ENCODE measurements around the gene MC3R. TPM values are rescaled to one million over a fixed set of nuclear protein-coding genes. Genes with fewer than 3 reads are reported as not detected.

The MC3R gene
- total RNA-seq, 2 donors from 2014 or later, result not detected

- DNase-seq (no peak), ATAC-seq (no peak)
- Histone ChIP-seq H3K9me3 (peaks cover 0 to 4% (median 0%) of the 10 kb centered on the region in 3 donors), H3K27me3 (no peaks in the 10 kb centered on the region), H3K27ac (no peak overlapping the region), H3K36me3 (replicated peaks in 1 of 2; ENCODE audit: insufficient read depth in 1 of 2, low read depth in 2 of 2) (no peaks in the 10 kb centered on the region), H3K4me1 (no peaks in the 10 kb centered on the region), H3K4me3 (no peak overlapping the region)
- no peak for TF ChIP-seq POLR2A (IDR thresholded peaks at IDR 0.05)
- TF ChIP-seq, protein P1, sequence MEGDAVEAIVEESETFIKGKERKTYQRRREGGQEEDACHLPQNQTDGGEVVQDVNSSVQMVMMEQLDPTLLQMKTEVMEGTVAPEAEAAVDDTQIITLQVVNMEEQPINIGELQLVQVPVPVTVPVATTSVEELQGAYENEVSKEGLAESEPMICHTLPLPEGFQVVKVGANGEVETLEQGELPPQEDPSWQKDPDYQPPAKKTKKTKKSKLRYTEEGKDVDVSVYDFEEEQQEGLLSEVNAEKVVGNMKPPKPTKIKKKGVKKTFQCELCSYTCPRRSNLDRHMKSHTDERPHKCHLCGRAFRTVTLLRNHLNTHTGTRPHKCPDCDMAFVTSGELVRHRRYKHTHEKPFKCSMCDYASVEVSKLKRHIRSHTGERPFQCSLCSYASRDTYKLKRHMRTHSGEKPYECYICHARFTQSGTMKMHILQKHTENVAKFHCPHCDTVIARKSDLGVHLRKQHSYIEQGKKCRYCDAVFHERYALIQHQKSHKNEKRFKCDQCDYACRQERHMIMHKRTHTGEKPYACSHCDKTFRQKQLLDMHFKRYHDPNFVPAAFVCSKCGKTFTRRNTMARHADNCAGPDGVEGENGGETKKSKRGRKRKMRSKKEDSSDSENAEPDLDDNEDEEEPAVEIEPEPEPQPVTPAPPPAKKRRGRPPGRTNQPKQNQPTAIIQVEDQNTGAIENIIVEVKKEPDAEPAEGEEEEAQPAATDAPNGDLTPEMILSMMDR (IDR thresholded peaks at IDR 0.05), result no peak
- WGBS, 2 donors, result 66 to 75% methylated on average over 3 of the region's 3 CpGs
- intact Hi-C loops (cut with DNase I), result no loop called here
Measured at GRCh38 chr20:56205346-56205745, 43.2 kb upstream of the MC3R start.

DNA sequence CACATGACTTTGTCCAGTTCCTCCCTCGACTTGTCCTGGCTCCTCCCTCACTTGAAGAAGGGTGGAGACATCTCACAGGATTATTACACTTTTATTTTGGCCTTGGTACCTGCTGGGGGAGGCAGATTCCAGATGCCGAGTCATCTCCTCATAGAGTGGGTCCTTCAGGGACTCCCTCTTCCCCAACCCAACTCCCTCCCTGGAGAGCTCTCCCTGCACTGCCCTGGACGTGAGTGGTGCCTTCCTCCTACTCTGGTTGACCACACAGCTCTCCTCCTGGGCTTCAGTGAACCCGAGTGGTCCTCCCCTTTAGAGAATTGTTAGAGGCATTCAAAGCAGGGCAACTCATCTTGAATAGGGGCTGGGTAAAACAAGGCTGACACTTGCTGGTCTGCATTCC lies 40.9 kb upstream of the MC3R start:
- 50 to 57% methylated on average over 4 of the region's 4 CpGs for WGBS, 2 donors
- TF ChIP-seq, protein P1 (IDR thresholded peaks at IDR 0.05), result no peak
- TF ChIP-seq POLR2A (IDR thresholded peaks at IDR 0.05), result no peak
- H3K27me3 ChIP-seq, result no peaks in the 10 kb centered on the region
- H3K4me3 ChIP-seq, result no peak overlapping the region
- intact Hi-C loops (cut with DNase I), result no loop called here
- DNase-seq (no peak), ATAC-seq (no peak)
- H3K9me3 ChIP-seq, result no peaks in the 10 kb centered on the region
- H3K4me1 ChIP-seq, result no peaks in the 10 kb centered on the region
- no peak overlapping the region for H3K27ac ChIP-seq
- no peaks in the 10 kb centered on the region for H3K36me3 ChIP-seq (replicated peaks in 1 of 2; ENCODE audit: insufficient read depth in 1 of 2, low read depth in 2 of 2)

GRCh38 chr20:56208121-56208520 lies 40.4 kb upstream of the MC3R start:
- WGBS, 2 donors, result 81 to 88% methylated on average over 1 of the region's 1 CpG
- H3K36me3 ChIP-seq (replicated peaks in 1 of 2; ENCODE audit: insufficient read depth in 1 of 2, low read depth in 2 of 2), result no peaks in the 10 kb centered on the region
- intact Hi-C loops (cut with DNase I), result no loop called here

GRCh38 chr20:56211051-56211450 lies 37.5 kb upstream of the MC3R start:
- intact Hi-C loops (cut with DNase I), result no loop called here
- no peaks in the 10 kb centered on the region for H3K36me3 ChIP-seq (replicated peaks in 1 of 2; ENCODE audit: insufficient read depth in 1 of 2, low read depth in 2 of 2)
- H3K27me3 ChIP-seq, result no peaks in the 10 kb centered on the region
- ATAC-seq (no peak), DNase-seq (no peak)
- no peak overlapping the region for H3K27ac ChIP-seq
- no peaks in the 10 kb centered on the region for H3K4me1 ChIP-seq
- H3K9me3 ChIP-seq, result no peaks in the 10 kb centered on the region
- H3K4me3 ChIP-seq, result no peak overlapping the region
- TF ChIP-seq POLR2A (IDR thresholded peaks at IDR 0.05), result no peak
- TF ChIP-seq, protein P1 (IDR thresholded peaks at IDR 0.05), result no peak
- 71 to 84% methylated on average over 5 of the region's 5 CpGs for WGBS, 2 donors

More at GRCh38 chr20:56208121-56208520, 40.4 kb upstream of the MC3R start:
- Histone ChIP-seq H3K27ac (no peak overlapping the region), H3K27me3 (no peaks in the 10 kb centered on the region), H3K4me1 (no peaks in the 10 kb centered on the region), H3K9me3 (no peaks in the 10 kb centered on the region), H3K4me3 (no peak overlapping the region)
- DNase-seq (no peak), ATAC-seq (no peak)
- TF ChIP-seq, protein P1 (IDR thresholded peaks at IDR 0.05), result no peak
- no peak for TF ChIP-seq POLR2A (IDR thresholded peaks at IDR 0.05)

DNA sequence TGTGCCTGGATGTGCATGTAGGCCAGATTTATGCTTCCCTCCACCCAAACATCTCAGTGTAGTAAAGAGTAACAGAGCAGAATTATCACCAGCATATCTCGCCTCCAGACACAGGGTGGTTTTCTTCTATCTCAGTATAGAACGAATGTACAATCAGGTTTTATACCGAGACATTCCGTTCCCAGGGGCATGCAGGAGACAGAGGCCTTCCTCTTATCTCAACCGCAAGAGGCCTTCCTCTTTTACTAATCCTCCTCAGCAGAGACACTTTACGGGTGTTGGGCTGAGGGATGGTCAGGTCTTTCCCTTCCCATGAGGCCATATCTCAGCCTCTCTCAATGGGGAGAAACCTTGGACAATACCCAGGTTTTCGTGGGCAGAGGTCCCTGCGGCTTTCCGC lies 36.4 kb upstream of the MC3R start:
- no peak overlapping the region for H3K27ac ChIP-seq
- no peak overlapping the region for H3K4me3 ChIP-seq
- TF ChIP-seq, protein P1 (IDR thresholded peaks at IDR 0.05), result no peak
- no peak for TF ChIP-seq POLR2A (IDR thresholded peaks at IDR 0.05)
- no peaks in the 10 kb centered on the region for H3K9me3 ChIP-seq
- no peaks in the 10 kb centered on the region for H3K4me1 ChIP-seq
- DNase-seq, result no peak
- no peaks in the 10 kb centered on the region for H3K27me3 ChIP-seq
- intact Hi-C loops (cut with DNase I), result no loop called here
- ATAC-seq, result no peak
- WGBS, 2 donors, result 64 to 78% methylated on average over 9 of the region's 9 CpGs
- H3K36me3 ChIP-seq (replicated peaks in 1 of 2; ENCODE audit: insufficient read depth in 1 of 2, low read depth in 2 of 2), result no peaks in the 10 kb centered on the region

Measured in body of pancreas (tissue), 4 donors.